GM21447 (cell line): ENCODE measurements around the gene PARN.
"Not testable (repeated sequence)": the region's sequence is repeated elsewhere in the genome, so short reads cannot be mapped to it uniquely, and the experiment has no call there.

Experiments
- ATAC-seq: cut with Tn5 transposase; IDR thresholded peaks from one replicate; pipeline ENCODE4 v1.9.1; 2021; ENCODE audit not compliant: unreplicated experiment

Gene PARN, protein sequence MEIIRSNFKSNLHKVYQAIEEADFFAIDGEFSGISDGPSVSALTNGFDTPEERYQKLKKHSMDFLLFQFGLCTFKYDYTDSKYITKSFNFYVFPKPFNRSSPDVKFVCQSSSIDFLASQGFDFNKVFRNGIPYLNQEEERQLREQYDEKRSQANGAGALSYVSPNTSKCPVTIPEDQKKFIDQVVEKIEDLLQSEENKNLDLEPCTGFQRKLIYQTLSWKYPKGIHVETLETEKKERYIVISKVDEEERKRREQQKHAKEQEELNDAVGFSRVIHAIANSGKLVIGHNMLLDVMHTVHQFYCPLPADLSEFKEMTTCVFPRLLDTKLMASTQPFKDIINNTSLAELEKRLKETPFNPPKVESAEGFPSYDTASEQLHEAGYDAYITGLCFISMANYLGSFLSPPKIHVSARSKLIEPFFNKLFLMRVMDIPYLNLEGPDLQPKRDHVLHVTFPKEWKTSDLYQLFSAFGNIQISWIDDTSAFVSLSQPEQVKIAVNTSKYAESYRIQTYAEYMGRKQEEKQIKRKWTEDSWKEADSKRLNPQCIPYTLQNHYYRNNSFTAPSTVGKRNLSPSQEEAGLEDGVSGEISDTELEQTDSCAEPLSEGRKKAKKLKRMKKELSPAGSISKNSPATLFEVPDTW

DNA sequence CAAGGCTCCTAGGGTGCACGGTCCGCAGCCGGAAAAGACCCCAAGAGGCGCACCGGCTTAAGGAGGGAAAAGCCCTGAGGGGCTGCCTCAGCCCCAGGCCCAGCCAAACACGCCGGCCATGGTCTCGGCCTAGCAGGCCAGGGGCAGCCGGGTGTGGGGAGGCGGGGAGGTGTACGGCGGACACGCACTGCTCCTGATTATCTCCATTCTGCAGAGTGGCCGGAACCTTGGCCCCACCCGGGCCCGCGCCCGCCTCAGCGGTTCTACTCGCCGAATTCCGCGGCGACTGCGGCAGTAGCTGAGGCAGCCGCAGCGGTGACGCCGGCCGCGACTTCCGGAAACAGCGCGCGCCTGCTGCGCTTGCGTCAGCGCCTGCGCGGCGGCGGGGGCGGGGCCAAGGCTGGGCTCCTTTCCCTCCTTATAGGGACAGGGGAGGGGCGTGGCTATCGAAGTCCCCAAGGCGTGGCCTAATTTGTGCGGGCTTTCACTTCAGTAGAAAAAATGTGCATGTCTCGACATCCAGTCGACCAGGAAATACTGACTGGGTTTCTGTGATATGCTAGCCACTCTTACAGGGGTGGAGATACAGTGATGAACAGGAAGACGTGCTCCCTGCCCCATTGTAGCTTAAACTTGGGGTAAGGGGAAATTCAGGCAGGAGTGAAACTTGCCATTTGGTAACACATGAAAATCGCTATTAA is at the start of gene PARN:
Gene PARN (minus strand): TSS at position 342 of the 701 bp plus-strand sequence. CDS start 135 bp downstream, at position 207.
- peak; percentile 40 for ATAC-seq

DNA sequence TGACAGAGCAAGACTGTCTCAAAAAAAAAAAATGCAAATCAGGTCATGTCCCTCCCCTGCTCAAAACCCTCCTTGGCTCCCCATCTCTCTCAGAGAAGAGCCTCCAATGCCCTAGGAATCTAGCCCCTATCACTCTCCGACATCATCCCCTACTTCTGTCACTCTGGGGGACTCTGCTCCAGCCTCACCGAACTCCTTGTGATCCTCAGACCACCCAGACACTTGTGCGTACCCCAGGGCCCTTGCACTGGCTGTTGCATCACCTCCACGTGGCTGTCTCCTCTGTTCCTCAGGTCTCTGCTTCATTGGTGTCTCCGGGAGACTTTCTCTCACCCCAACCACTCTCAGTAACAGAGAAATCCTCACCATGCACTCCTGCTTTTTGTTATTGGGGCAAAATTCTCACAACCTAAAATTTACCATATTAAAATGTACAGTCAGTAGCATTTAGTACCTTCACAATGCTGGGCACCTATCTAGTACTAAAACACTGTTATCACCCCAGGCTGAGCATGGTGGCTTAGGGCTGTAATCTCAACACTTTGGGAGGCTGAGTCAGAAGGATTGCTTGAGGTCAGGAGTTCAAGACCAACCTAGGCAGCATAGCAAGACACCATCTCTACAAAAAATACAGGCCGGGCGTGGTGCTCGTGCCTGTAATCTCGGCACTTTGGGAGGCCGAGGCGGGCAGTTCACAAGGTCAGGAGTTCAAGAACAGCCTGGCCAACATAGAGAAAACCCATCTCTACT is 48.9 kb upstream of the PARN start:
- ATAC-seq = no peak

DNA sequence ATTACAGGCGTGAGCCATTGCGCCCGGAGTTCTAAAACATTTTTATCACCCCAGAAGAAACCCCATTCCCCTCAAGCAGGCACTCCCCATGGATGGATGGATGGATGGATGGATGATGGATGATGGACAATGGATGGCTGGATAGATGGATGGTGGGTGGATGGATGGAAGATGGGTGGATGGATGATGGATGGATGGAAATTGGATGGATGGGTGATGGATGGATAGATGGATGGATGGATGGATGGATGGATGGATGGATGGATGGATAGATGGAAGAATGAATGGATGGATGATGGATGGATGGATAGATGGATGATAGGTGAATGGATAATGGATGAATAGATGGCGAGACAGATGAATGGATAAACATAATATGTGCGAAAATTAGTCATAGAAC is 47.6 kb upstream of the PARN start:
- ATAC-seq = no peak

DNA sequence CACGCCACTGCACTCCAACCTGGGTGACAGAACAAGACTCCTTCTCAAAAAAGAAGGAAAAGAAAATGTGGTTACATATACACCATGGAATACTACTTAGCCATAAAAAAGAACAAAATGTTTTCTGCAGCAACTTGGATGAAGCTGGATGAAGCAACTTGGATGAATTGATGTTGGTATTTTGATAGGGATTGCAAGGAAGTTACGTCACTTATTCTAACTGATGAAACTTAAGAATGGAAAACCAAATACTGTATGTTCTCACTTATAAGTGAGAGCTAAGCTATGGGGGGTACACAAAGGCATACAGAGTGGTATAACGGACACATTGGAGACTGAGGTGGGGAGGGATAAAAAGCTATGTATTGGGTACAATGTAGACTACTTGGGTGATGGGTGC is 46.6 kb upstream of the PARN start:
- ATAC-seq = no peak

DNA sequence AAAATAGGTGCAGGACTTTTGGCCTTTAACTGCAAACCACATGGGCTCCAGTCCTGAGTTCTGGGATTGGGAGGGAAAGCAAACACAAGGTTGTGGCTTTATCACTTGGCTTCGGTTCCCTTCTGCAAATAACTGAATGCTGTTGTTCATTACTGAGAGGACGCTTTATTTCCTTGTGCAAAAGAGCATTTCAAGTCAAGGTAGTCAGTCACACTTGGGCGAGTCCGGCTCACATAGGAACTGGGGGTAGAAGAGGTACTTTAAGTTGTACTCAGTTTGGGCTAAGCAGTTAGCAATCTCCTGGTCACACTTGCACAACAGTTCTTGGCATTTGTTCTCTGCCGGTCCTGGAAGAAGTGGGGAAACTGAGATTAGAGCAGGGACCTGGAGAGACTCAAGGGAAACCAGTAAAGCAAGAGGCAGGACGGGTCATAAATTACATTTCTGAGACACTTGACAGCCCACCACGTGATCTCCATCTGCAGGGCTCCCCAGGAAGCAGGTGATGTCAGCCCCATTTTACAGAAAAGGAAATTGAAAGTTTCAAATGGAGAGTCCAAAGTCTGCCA is 42.4 kb upstream of the PARN start:
- ATAC-seq = peak; percentile 84

DNA sequence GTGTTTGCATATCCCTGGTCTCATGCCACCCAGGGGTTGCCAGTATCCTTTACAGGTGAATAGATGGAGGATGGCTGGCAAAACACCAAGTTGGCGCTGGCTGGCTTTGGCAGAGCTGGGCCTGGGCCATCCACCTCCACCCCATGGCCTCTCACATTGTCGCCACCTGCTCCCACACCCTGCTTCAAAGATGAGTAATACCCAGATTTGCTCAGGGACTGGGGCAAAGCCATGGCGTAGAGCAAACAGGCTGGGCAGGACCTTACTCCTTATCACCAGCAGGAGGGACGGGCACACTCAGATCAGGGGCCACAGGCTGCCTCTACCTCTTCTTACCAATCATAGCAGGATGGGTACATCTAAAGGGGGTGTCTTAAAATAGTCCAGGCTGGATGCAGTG is 39.7 kb upstream of the PARN start:
- no peak for ATAC-seq

DNA sequence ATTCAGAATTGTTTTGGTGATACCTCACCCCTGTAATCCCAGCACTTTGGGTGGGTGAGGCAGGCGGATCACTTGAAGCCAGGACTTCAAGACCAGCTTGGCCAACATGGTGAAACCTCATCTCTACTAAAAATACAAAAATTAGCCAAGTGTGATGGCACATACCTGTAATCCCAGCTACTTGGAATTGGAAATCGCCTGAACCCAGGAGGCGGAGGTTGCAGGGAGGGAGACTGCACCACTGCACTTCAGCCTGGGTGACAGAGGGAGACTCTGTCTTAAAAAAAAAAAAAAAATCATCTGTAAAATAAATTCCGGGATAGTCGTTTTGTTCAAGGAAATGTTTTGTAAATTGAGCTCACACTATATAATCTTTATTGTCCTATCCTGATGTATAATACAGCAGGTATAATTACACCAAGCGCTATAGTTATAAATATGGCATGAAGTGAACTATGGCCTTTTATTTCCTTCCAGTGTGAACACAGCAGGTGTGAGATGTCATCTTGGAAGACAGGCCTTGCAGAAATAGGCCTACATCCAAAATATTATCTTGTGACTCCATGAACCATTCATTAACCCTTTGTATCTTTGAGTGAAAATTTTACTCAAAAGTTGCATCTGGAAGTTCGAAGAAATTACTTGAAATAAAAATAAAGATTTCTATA is 38.6 kb upstream of the PARN start:
- no peak for ATAC-seq

DNA sequence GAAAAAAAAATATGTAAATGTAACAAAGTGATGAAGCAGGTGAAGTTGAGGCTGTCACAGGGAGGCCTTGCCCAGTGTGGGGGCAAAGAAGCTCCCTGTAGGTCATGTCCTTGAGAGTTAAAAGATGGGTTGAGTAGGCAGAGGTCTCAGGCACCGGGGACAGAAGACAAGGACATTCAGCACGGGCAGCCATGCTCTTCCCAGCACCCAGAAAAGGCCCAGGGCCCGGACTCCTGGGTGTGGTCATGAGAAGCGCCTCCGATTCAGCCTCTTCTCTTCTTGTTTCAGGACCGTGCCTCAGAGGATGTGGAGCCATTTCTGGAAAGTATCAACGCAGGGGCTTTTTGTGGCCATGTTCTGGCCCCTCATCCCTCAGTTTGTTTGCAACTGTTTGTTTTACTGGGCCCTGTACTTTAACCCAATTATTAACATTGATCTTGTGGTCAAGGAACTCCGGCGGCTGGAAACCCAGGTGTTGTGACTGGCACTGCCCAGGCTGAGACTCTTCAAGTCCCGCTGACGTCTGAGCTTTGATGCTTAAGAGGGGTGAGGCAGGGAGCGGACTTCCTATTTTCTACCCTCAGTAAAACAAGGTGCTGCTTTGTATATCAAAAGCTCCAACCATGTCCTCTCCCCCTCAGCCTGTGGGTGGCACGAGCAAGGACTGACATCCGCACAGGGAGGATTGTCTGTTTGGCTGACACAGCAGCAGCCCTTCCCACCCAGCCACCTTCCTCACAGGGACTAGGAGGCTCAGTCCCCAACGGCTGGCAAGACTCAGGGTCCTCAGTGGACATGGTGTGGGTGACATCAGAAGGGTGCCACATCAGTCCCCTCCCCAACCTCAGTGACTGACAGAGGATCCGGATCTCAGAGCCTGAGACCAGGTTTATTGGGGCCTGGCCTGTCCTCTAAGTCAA is 37.5 kb upstream of the PARN start:
- ATAC-seq = no peak

DNA sequence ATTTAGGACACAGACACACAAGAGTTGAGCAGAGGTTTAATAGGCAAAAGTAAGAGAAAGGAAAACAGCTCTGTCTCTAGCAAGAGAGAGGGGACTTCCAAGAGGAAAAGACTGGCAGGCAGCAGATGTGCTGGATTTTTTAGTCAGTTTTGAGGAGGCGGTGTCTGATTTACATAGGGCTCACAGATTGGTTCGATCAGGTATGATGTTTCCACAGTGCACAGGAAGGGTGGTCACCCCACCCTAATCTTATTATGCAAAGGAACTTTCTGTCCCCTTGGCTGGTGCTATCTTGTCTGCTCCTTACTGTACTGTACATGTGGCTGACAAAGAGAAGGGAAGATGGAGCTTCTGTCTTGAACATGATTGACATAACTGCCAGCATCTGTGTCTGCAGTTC is 28.0 kb upstream of the PARN start:
- peak; percentile 89 for ATAC-seq

DNA sequence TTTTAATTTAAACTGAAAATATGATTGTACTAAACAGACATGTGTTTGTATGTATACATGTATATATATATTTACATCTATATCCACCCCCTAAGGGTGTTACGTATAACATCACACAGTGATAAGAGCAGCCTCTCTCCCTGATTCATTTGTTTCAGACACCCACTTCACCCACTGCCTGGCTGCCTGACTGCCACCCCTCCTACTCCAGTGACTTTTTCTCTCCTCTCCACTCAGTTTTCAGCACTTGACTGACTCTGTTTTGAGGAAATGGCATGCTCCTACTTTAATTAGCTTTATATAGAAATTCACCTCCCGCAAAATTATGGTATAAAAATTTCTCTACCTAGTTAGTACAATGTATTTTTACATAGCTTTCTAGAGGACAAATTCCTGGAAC is 22.7 kb upstream of the PARN start:
- ATAC-seq = no peak

DNA sequence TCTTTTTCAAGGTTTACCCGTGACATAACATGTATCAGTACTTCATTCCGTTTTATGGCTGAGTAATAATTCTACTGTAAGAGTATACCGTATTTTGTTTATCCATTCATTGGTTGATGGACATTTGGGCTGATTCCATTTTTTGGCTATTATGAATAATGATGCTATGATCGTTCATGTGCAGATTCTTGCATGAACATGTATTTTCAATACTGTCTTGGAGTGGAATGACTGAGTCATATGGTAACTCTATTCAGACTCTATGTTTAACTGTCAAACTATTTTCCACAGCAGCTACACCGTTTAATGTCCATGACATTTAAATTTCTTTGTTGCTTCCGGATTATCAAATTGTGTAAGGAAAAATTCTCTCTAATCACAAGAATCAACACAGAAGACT is 20.6 kb upstream of the PARN start:
- ATAC-seq = no peak

DNA sequence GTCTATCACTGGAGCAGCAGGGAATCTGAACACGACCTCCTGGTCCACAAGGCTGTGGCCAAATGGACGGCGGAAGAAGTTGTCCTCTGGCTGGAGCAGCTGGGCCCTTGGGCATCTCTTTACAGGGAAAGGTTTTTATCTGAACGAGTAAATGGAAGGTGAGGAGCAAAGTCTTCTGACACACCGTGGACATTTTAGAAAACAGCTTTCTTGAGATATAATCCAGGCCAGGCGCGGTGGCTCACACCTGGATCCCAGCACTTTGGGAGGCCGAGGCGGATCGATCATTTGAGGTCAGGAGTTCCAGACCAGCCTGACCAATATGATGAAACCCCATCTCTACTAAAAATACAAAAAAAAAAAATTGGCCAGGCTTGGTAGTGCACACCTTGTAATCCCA is 19.8 kb upstream of the PARN start:
- ATAC-seq = no peak

DNA sequence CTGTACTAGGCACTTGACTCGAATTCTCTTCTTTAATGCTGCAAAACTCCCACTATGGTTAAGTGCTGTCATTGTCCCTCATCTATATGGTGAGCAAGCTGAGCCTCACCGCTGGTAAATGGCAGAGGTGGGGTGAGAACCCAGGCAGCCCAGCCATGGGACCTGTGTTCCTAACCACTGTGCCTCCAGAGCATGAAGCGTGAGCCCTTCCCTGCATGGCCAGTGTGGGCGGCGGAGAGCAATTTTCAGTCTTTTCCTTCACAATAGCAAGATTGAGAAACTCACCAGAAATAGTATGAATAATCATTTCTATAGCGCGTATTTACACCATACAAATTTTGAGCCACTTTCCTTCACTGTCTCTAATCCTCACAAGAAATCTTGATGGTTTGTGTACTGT is 11.9 kb upstream of the PARN start:
- ATAC-seq = no peak

DNA sequence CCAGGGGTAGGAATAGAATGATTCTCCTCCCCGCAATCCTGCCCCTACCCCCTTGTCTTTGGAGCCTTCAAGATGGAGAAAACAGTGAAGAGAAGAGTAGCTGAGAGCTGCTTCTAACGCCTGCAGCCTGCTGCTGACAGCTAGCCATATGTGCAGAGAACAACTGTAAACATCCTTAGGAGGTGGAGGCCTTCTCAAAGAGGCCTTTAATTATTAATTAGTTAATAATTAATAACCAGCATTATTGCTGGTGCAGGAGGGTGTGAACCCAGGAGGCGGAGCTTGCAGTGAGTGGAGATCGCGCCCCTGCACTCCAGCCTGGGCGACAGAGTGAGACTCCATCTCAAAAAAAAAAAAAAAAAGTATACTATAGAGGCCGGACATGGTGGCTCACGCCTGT is 11.1 kb upstream of the PARN start:
- ATAC-seq = no peak

DNA sequence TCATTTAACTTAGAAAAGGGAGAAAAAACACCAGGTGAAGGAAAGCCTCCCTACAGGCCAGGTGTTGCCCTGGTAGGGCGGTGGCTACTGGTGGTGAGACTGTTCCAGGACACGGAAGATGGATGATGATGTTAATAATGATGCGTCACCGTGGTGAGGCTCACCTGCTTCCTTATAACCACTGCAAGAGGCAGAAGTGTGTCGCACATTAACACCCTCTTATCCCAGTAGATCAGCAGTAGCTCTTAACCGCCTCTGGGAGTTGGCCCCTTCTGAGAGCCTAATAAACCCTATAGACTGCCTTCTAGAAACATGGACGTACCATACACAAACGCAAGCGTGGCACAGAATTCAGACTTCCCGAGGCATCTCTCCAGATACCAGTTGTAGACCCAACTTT is 10.5 kb upstream of the PARN start:
- no peak for ATAC-seq

DNA sequence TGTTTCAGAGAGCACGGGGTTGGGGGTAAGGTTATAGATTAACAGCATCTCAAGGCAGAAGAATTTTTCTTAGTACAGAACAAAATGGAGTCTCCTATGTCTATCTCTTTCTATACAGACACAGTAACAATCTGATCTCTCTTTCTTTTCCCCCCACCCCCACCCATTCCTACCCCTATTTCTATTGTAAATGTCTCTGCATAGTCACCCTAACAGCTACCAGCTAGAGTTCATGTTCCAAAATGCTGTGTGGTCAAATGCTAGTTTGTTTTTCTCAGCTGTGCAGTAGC is 6.8 kb upstream of the PARN start:
- not testable (repeated sequence) for ATAC-seq

DNA sequence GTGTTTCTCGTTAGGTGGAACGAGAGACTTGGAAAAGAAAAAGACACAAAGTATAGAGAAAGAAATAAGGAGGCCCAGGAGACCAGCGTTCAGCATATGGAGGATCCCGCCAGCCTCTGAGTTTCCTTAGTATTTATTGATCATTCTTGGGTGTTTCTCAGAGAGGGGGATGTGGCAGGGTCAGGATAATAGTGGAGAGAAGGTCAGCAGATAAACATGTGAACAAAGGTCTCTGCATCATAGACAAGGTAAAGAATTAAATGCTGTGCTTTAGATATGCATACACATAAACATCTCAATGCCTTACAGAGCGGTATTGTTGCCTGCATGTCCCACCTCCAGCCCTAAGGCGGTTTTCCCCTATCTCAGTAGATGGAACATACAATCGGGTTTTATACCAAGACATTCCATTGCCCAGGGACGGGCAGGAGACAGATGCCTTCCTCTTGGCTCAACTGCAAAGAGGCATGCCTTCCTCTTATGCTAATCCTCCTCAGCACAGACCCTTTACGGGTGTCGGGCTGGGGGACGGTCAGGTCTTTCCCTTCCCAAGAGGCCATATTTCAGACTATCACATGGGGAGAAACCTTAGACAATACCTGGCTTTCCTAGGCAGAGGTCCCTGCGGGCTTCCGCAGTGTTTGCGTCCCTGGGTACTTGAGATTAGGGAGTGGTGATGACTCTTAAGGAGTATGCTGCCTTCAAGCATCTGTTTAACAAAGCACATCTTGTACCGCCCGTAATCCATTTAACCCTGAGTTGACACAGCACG is 6.3 kb upstream of the PARN start:
- ATAC-seq = not testable (repeated sequence)

DNA sequence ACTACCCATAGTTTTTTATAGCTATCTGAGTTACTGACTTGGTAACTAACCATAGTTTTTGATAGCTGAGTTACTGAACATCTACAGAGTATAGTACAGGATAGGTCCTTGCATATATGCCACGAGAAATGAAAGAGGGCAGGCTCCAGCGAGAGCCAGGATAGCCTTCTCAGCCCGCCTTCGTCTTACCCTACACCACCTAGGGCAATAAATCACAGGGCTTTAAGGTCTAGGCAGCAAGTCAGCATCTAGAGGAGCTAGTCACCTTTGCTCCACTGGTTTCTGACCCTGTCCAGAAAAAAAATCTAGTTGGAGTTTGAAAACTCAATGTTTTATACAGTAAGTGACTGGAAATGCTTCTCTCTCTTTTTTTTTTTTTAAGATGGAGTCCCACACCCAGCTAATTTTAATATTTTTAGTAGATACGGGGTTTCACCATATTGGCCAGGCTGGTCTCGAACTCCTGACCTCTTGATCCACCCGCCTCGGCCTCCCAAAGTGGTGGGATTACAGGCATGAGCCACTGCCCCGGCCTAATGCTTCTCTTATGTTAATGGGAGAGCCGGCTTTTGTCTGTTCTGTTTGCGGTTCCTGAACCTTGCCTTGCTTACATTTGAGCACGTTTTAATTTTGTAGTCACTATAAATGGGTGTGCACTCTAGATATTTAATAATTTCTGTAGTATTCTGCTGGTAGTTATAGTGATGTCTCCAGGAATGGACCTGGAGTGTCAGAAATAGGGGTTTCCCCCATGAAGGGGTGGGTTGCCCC is 5.5 kb upstream of the PARN start:
- no peak for ATAC-seq
